AG08396 (cell line): ENCODE measurements around the gene PIEZO2.

ENCODE experiments used
- DNase-seq: peaks from one replicate; pipeline ENCODE4 v3.0.0; 2012; ENCODE audit warnings: low spot score, mixed read lengths

Gene PIEZO2

DNA sequence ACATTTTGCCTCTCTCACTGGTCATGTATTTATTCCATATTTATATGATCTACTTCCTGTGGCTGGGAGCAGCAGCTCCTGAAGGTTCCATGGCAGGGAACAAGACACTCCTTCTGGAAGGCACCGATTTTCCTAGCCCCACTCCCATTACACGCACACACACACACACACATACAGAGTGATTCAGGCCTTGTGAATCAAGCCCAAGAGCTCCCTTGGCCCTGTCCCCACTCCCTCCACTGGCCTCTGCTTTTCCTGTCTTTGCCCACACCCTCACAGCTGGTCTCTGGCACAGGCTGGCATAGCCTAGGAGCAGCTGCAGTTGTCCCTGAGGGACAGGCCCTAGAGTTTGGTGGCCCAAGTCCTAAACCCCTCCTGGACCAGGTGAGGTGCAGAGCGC is 421.9 kb downstream of the PIEZO2 start:
- DNase-seq, result no peak

DNA sequence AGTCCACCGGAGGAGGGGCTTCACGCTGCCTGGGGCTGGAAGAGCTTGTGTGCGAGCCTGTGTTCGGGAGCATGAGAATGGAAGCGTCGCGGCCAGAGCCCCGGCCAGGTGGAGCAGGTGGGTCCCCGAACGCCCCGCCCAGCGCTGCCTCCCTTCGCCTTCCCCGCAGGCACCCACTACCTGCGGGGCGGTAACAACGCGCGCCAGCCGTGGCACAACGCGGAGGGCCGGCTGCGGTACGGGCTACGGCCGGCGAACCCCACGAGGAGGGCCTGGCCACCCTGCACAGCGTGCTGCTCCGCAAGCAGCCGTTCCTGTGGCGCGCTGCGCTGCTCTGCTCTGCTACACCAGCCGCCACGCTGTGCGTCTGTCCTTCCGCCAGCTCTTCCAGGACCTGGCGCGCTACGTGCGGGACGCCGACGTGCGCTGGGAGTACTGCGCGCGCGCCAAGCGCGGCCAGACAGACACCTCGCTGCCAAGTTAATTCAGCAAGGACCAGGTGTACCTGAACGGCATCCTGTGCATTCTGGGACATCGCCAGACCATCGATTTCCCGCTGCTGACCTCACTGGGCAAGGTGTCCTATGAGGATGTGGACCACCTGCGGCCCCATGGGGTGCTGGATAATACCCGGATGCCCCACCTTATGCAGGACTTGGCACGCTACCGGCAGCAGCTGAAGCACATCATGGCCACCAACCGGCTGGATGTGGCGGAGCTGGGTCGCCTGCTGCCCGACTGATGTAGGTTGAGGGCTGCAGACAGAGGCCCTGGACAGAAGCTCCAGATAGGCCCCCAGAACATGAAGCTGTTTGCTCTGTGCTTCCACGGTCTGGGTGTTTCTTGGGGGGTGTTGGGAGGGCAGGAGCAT is 422.9 kb downstream of the PIEZO2 start:
- no peak for DNase-seq

DNA sequence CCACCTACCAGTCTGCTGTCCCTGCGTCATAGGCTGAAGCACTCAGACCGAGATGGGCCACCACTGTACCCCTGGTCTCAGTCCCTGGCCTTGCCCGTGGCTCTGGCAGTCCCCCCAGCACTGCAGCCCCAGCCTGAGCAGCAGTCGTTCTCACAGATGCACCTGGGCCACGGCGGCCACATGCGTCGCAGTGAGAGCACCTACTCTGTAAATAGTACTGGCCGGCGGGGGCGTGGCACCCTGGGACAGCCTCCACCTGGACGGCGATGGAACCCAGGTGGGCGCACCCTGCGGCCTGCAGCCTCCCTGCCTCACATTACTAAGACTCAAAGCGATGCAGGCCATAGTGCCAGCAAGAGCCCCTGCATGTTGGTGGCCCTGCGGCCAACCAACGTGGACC is 424.7 kb downstream of the PIEZO2 start:
- no peak for DNase-seq

DNA sequence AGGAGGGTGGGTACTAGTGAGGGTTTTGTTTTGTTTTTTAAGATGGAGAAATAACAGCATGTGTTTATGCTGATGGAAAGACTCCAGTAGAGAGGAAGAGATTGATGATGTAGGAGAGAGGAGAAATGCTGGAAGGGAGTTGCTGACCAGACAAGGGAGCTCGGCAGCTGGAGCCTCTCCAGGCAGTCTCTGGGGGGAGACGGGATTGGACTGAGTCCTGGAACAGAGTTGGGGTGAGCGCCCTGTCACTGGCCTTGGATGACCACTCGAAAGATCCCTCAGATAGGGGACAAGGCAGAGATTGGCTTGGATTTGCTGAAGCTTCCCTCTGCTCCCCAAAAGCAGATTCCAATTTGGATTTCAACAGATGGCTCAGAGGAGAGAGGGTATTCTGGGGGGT is 425.9 kb downstream of the PIEZO2 start:
- no peak for DNase-seq

DNA sequence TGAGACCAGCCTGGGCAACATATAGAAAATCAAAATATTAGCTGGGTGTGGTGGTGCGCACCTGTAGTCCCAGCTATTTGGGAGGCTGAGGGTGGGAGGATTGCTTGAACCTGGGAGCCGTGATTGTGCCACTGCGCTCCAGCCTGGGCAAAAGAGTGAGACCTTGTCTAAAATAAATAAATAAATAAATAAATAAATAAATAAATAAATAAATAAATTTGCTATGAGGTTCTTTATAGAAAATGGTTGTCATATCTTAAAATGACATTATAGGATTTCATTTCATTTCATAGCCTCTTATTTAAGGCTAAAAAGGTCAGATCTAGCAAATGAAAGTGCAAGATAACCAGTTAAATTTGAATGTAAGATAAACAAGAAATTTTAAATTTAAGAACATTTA is 430.6 kb downstream of the PIEZO2 start:
- no peak for DNase-seq

DNA sequence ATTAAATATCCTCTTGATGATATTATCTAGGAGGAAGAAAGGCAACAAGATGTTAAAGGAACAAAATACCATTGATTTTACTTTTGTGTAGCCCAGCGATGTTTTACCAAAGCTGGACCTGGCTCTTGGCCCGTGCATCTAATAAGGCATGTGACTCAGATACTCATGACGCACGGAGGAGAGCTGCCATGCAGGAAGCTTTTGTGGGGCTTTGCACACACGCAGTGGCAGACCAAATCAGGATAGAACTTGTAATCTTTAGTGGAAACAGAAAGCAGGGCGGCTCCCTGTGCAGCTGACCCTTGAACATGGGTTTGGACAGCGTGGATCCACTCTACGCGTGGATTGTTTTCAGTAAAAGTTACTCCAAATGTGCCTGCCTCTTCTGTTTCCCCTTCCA is 433.6 kb downstream of the PIEZO2 start:
- DNase-seq, result peak; percentile 68

DNA sequence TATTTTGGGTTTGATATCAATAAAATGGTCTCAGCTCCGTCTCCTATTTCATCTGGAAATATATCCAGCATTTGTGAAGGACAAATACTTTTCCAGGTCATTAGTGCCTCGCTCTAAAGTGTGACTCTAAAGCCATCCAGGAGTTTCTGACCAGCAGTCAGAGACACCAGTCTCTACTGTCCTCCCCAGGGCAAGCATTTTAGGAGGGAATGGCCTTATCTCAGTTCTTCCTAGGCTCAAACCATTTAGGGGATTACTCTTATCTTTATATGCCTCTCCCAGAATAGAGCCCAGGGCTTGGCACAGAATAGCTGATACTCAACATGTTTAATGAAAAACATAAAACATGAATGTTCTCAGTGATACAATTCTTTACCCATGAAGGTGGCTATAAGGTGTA is 436.0 kb downstream of the PIEZO2 start:
- no peak for DNase-seq

DNA sequence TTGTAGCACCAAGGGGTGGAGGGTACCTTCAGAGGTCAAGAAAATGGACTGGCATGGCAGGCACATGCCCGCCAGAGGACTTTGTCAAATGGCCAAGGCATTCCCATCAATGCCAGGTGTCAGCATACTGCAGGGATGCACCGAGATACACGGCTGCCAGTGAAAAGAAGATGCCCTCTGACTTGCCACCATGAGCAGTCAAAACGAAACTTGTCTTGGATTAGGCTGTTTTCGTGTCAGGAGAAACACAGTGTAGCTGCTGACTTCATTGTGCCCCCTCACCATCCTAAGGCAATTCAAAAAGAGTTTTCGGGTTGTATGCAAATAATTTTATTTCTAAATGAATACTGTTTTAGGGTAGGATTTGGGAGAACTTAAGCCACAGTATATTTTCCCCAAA is 442.1 kb downstream of the PIEZO2 start:
- DNase-seq, result no peak

DNA sequence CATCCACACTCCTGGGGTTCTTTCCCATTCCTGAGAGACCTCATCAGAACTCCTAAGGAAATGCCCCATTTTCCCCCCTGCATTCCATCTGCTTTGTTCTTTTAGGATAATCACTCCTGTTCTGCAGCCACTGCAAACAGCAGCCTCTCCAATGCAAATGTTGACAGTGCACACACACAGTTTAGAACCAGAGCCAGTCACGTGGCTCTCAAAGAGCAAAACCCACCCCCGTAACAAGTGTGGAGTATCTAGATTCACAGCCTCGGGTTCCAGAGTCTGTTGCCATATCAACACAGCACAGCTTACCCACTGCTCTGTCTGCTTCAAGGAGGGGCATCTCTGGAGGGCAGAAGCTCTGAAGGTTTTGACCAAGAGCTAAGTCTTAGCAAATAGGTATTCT is 443.6 kb downstream of the PIEZO2 start:
- no peak for DNase-seq

DNA sequence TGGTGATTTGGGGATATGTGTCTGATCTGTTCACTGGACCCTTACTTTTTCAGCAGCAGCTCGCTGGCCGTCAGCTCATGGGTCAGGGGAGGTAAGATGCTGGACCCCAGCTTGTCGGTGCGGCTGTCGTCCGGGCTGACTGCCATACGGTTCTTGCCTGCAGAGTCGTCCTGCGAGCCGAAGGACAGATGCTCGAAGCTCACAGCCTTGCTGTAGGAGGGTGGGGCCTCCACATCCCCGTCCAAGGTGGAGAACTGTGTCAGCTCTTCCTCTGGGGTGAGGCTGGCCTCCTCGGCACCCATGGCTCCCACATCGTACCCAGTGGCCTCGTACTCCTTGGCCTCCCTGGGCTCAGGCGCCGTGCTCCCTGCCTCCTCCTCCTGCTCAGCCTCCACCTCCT is 444.1 kb downstream of the PIEZO2 start:
- no peak for DNase-seq

DNA sequence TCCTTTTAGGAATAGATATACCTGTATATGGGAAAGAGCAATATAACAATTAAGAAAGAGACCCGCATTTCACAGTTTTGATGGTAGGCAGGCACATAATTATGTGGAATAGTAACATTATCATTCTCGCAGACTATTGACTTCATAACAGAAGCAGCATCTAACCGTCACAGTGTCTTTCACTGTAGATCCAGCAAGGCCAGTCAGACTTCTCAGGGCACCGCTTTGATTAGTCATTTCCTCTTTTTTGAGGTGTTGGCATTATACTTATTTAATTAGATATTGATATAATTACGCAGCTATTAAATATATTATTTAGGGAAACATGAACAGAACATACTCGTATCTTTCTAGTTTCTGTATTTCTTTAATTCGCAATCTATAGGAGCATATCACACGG is 447.2 kb downstream of the PIEZO2 start:
- DNase-seq, result no peak

DNA sequence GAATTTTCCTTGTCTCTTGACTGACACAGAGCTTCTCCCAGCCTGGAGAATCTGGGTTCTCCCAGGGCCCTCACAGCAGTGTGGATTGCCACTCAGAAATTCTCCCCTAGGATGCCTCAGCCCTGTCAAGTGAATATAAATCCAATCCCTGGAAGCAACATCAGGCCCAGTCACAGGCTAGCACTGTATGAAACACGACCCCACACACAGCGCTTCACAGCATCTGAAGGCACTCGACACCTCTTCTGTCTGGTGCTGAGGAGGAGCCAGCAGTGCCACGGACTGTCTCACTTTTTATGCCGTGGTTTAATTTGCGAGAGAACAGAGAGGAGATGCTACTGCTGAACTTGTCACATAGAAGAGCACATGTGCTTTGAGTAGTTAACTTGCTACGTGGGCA is 459.0 kb downstream of the PIEZO2 start:
- no peak for DNase-seq

DNA sequence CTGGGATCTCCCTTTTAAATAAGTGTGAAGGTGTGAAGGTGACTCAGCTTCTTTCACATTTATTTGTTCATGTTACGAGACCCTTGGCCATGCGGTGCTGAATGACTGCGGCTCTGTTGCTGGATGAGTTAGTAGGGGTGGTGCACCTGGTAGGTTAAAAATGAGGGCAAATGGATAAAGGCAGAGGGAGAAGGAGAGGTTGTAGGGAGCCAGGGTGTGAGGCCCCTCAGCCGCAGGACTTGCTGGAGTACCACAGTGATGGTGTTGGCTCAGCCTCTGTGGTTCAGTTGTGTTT is 459.4 kb downstream of the PIEZO2 start:
- no peak for DNase-seq

DNA sequence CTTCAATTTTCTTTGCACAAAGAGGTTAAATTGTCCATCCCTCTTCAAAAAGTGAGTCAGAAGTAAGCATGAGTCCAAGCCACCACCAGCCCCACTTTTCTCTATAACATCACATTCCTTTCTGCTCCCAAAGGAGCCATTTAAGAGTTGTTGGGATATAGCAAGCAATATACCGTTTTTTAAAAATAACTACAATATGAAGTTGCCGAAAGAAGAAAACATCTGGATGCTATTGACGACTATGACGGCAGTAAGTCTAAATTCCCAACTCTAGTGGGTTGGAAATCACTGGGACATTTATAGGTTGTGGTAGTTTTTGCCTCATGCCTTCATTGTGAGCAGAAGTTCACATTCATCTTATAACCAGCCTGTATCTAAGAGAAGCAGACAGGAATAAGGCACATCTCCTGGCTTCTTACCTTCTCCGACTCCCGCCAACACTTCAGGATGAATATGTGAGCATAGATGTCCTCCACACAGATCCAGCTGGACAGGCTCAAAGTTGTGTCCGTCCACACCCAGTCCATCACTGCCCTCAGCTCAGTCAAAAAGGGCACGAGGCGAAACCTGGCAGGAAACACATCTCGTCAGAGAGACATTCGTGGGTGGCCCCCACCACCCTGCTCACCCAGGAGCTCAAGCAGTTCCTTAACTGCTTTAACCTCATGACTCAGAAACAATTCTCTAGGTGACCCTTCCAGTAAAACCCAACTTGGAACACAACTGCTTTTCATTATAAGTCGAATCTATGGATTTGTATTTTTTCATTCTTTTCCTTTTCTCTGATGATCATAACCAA is 459.9 kb downstream of the PIEZO2 start:
- no peak for DNase-seq

DNA sequence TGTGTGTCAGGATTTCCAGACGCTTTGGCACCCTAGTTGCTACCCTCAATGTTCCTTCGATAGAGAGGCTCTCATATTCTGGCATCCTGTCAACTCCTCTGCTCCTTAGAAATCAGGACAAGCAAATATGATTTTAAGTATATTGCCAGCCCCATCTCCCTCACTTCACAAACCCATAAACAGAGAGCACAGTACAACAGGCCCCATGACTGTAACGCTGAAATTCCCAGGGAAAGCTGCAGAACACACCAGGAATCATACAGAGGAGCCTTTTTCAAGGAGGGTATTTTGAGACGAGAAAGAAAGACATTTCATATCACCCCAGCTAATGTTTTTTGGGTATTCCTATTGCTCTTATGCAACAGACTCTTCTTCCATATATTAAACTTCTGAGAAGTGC is 460.6 kb downstream of the PIEZO2 start:
- no peak for DNase-seq

DNA sequence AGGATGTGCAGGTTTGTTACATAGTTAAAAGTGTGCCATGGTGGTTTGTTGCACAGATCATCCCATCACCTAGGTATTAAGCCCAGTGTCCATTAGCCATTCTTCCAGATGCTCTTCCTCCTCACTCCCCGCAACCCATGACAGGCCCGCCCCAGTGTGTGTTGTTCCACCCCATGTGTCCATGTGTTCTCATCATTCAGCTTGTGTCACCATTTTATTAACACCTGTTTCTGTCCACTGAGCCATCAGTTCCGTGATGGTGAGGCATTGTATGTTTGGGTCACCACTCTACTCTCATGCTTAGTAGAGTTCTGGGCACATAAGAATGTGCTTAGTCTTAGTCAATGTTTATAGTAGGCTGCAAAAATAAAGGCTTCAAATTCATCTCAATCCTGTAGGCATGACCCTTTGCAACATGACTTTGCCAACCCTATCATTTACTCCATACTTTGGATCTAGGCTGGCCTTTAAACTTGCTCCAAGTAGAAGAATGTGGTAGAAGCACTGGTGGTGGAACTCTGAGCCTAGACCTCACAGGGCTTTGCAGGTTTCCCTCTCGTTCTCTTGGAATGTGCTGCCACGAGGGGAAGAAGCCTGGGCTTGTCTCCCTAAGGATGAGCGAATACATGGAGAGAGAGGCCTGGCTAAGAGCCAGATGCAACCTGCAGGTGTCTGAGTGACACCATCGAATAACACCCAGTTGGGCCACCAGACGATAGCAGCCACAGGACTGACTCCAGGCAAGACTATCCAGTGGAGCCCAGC is 462.0 kb downstream of the PIEZO2 start:
- no peak for DNase-seq

DNA sequence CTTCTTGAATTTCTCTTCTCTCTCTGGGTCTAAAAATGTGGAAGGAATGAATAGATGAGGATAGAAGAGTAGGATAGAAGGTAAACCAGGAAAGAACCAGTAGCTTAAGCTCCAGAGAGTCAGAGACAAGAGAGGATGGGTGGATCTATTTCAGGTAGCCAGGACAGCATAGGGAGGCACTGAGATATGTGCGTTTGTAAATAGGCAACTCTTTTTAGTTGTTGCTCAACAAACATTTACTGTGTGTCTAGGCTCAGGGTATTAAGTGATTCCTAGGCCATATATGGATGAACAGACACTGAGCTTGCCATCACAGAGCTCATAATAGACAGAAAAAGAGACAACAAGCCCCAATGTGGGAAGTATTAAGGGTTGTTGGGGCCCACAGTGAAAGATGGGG is 463.1 kb downstream of the PIEZO2 start:
- no peak for DNase-seq

DNA sequence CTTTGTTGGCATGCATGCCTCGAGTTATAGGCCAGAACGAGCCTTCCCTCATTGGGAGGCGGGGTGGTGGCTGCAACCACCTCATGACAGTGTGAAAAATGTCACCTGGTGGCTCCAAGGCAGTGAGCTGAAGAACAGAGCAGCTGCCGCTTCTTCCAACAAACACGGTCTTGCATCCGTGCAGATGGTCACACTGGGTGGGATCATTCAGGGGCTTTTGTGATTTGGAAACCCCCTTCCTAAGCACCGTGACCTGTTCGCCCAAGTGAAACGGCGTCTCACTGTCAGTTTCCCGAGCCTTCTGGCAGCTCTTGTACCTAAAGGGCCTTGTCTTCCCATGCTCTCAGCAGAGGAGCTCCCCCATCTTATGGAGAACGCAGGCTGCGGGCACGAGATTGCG is 463.9 kb downstream of the PIEZO2 start:
- no peak for DNase-seq

DNA sequence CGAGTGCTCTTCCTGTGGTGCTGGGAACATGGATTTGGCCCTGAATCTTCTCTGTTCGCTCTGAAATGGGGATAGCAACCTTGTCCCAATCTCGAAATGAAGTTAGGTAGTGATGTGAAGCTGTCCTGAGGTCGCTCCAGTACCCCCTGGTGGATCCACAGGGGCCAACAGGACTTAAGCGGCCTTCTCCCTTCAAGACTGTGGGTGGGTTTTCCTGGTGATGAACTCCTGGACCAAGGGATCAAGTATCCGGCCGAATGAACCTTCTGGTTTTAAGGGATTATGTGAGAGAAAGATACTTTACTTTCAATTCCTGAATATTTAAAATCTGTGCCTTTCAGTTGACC is 467.0 kb downstream of the PIEZO2 start:
- DNase-seq, result no peak

DNA sequence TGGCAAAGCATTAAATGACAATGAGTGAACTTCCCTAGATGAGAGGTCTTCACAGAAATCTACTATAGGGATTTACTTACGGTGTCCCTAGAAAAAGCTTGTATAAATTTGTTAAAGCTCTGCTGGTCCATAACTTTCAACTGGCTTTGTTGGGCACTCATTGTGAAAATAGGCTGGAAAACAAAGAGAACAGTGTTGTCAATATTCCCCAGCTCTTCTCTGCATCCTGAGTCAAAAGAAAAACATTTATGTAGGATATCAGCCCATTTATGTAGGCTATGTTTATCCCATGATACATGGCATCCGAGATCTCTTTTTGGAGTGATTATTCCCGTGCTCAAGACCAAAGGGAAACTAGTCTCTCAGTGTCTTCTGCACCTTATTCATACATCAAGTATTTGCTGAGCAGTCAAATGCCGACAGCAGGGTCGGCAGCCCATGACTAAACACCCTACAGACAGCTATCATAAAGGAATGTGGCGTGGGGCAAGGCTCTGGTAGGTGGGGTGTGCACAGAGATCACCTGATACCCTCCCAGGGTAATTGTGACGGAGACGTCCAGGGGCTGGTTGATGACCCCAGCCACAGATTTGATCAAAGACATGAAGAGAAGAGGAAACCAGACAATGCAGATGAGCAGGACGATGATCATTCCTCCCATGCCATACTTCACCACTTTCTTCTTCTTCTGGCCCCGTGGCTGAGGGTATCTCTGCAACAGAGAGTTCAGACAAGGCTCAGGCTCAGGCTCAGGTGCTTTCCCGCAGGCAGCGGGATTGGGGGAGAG is 467.6 kb downstream of the PIEZO2 start:
- DNase-seq, result no peak

DNA sequence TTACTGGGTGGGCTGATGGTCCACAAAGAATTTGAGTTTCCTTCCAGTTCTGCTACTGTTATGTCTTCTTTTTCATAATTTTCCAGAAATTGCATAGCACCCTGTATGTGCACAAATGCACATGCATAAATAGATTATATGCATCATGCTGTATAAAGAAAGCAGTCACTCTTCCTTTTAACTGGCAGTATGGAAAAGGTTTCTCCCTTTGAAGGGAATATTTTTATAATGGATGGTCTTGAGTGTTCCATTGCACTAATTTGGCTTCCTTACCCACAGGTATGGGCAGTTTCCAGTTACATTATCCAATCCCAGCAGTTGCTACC is 469.1 kb downstream of the PIEZO2 start:
- no peak for DNase-seq

DNA sequence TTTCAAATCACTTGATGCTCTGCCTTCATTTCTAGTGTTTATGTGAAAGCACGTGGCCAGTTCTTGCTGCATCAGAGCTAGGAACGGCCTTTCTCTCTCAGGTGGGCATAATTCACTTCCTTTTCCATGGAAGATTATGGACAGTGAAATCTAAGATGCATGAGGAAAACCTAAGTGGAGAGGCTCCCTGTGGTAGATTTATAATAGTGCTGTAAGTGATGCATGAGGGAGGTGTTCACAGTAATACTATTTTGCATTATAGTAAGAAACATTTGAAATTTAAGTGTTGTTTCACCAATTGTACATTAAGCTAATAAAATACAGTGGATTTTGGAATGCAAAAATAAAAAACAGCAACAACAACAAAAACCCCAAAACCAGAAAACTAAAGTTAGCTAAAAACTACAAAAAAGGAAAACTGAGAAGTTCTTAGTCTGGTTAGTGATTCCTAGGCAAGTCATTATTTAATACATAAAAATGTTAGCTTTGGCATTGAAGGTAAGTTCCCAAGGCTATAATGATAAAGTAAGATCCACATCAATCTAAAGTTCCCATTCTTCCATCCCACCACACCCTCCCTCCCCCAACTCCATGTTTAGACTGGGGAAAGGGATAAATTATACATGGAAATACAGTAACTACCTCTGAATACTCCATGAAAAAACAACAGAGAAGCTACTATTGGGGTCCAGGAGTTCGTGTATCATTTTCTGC is 469.7 kb downstream of the PIEZO2 start:
- no peak for DNase-seq
